GM12878 (cell line): Measurements from ENCODE around the gene TBC1D10A. TPM values are rescaled to one million over a fixed set of nuclear protein-coding genes. Genes with fewer than 3 reads are reported as not detected.

ENCODE experiments used
- ATAC-seq: fragments of 200-7000 bp; cut with Tn5 transposase; 3 replicates; pipeline ENCODE4 v1.9.1; 2020; ENCODE audit warnings: mild to moderate bottlenecking, moderate library complexity
- BruUV-seq: library from RNA; stranded (reverse); fragments of 400-500 nt; replicated peaks from 2 replicates; lab custom pipeline; 2021; lab: Mats Ljungman, UMichigan
- CTCF ChIA-PET: fragments of 300-600 bp; sonication (Branson Sonifier 250); formaldehyde crosslinking; extraction: SDS; loops from one replicate; lab custom pipeline; 2021; ENCODE audit warnings: inconsistent platforms; lab: Yijun Ruan, JAX
- POLR2A ChIA-PET: fragments of 350-600 bp; formaldehyde crosslinking; extraction: SDS; loops from one replicate; lab custom pipeline; 2021; ENCODE audit warnings: inconsistent platforms; lab: Charles Lee
- RAD21 ChIA-PET: fragments of 300-600 bp; sonication (Branson Sonifier 250); formaldehyde crosslinking; loops from one replicate; lab custom pipeline; 2023; ENCODE audit warnings: antibody characterized with exemption; ENCODE audit not compliant: unreplicated experiment; lab: Charles Lee
- SMC1A ChIA-PET: fragments of 300-600 bp; sonication (Branson Sonifier 250); formaldehyde crosslinking; loops from one replicate; lab custom pipeline; 2023; ENCODE audit not compliant: unreplicated experiment, uncharacterized antibody; lab: Charles Lee
- DNase-seq: peaks from one replicate; pipeline ENCODE4 v3.0.0-alpha.2; 2011; ENCODE audit warnings: low read depth, low spot score
- FAIRE-seq: peaks from 3 replicates; lab custom pipeline; 2011; peaks lifted over from hg19 to GRCh38; lab: Jason Lieb, UNC
- H2AFZ ChIP-seq: 2 replicates; pipeline ENCODE4 v1.6.0; 2011; ENCODE audit warnings: low read depth, low read length, control low read depth; ENCODE audit not compliant: control insufficient read depth
- H3K27ac ChIP-seq: 2 replicates; pipeline ENCODE4 v1.5.1; 2011; ENCODE audit warnings: control low read depth; ENCODE audit not compliant: control insufficient read depth, insufficient read depth
- H3K27me3 ChIP-seq, 2 experiments: replicated peaks in 1 of 2; 2 replicates each; pipeline versions ENCODE4 v1.6.0 to v1.6.1; 2011; ENCODE audit warnings: low read length in 1 of 2; ENCODE audit not compliant: control insufficient read depth in 2 of 2, insufficient read depth in 2 of 2
- H3K36me3 ChIP-seq, 2 experiments: 2 replicates each; pipeline ENCODE4 v1.5.1; 2011; ENCODE audit warnings: low read length in 1 of 2; ENCODE audit not compliant: control insufficient read depth in 2 of 2, insufficient read depth in 2 of 2
- H3K4me1 ChIP-seq: 2 replicates; pipeline ENCODE4 v1.6.1; 2011; ENCODE audit warnings: mild to moderate bottlenecking, low read length, moderate library complexity, mixed read lengths; ENCODE audit not compliant: control insufficient read depth, insufficient read depth
- H3K4me2 ChIP-seq: 2 replicates; pipeline ENCODE4 v1.6.0; 2011; ENCODE audit warnings: control low read depth; ENCODE audit not compliant: control insufficient read depth, insufficient read depth
- H3K4me3 ChIP-seq: fragments of 200-600 bp; sonication (generic); 2 replicates; pipeline ENCODE4 v1.5.1; 2016
- H3K79me2 ChIP-seq: 2 replicates; pipeline ENCODE4 v1.6.0; 2011; ENCODE audit warnings: low read length; ENCODE audit not compliant: control insufficient read depth, insufficient read depth
- H3K9ac ChIP-seq: 2 replicates; pipeline ENCODE4 v1.8.0; 2011; ENCODE audit warnings: low read length, control low read depth, mixed read lengths; ENCODE audit not compliant: control insufficient read depth, insufficient read depth
- H3K9me3 ChIP-seq: replicated peaks from 3 replicates; pipeline ENCODE4 v1.5.1; 2011; ENCODE audit warnings: mild to moderate bottlenecking, low read length; ENCODE audit not compliant: control insufficient read depth, insufficient read depth
- H4K20me1 ChIP-seq: 2 replicates; pipeline ENCODE4 v1.6.0; 2011; ENCODE audit not compliant: control insufficient read depth, insufficient read depth
- CHD2 ChIP-seq: IDR thresholded peaks from 2 replicates; pipeline ENCODE4 v1.6.1; 2011; ENCODE audit warnings: low read depth, low read length, improper control_type of control experiment, borderline replicate concordance
- E2F8 ChIP-seq: fragments of 450-650 bp; IDR thresholded peaks from 2 replicates; pipeline ENCODE4 v1.6.1; 2018; ENCODE audit warnings: mild to moderate bottlenecking, low read depth, moderate library complexity; ENCODE audit not compliant: partially characterized antibody
- LARP7 ChIP-seq: fragments of 450-650 bp; IDR thresholded peaks from 2 replicates; pipeline ENCODE4 v1.6.1; 2017; ENCODE audit warnings: mild to moderate bottlenecking
- STAT1 ChIP-seq: fragments of 450-650 bp; conservative IDR thresholded peaks from 2 replicates; pipeline ENCODE4 v1.6.1; 2014; ENCODE audit warnings: antibody characterized with exemption, mild to moderate bottlenecking
- WRNIP1 ChIP-seq: IDR thresholded peaks from 2 replicates; pipeline ENCODE4 v1.6.1; 2011; ENCODE audit warnings: low read depth, low read length, improper control_type of control experiment, borderline replicate concordance
- ZNF24 ChIP-seq: fragments of 450-650 bp; IDR thresholded peaks from 2 replicates; pipeline ENCODE4 v1.6.1; 2017; ENCODE audit warnings: antibody characterized with exemption, mild to moderate bottlenecking
- ZSCAN29 ChIP-seq: fragments of 450-650 bp; IDR thresholded peaks from 2 replicates; pipeline ENCODE4 v1.6.1; 2017; ENCODE audit warnings: mild to moderate bottlenecking, moderate library complexity
- WGBS: methylation state at CpG from one replicate; pipeline ENCODE4 v1.1.6; 2016; ENCODE audit warnings: low lambda C conversion rate; ENCODE audit not compliant: insufficient replicate concordance, insufficient coverage; ENCODE audit errors: missing lambda C conversion rate; 5-methylcytosine and 5-hydroxymethylcytosine counted together
- in situ Hi-C: fragments of 300-500 bp; cut with MboI; formaldehyde crosslinking; loops from 9 replicates; pipeline ENCODE4 v1.14.3; 2018; ENCODE audit warnings: mixed read lengths
- intact Hi-C: fragments of 100-400 bp; cut with micrococcal nuclease; formaldehyde crosslinking; loops from one replicate; pipeline ENCODE4 v1.14.2; 2022; ENCODE audit not compliant: unreplicated experiment
- polyA plus RNA-seq, 11 experiments: library from polyadenylated mRNA; depleted of rRNA in 4 of 11; unstranded in 6 of 11; stranded (reverse) in 5 of 11; fragments of >200 nt; fragmentation: Nextera tagmentation in 4 of 11; fragmentation: Illumina TruSeq in 1 of 11; extraction: Ambion mirVana in 4 of 11; extraction: Trizol in 1 of 11; gene quantifications; 1 replicate in 1 of 11; 2 replicates in 10 of 11; pipeline versions ENCODE4 v1.2.1 to v1.2.3, GENCODE V29; 2011 to 2016; ENCODE audit warnings: inconsistent platforms in 2 of 11, missing spikeins in 2 of 11, low read depth in 1 of 11
- total RNA-seq, 4 experiments: library from RNA; depleted of rRNA in 3 of 4; stranded (reverse); fragments of >200 nt in 3 of 4; fragmentation: Illumina TruSeq in 1 of 4; extraction: Trizol in 1 of 4; gene quantifications; 2 replicates each; pipeline versions ENCODE4 v1.2.1 to v1.2.3, GENCODE V29; 2013 to 2021
- TF ChIP-seq, protein P1 (sequence below): fragments of 450-650 bp; IDR thresholded peaks from 2 replicates; pipeline ENCODE4 v1.6.1; 2017; ENCODE audit warnings: mild to moderate bottlenecking, moderate library complexity

The TBC1D10A gene
- total and polyA plus RNA-seq, 10 of the 15 experiments (the other 5 are each of a cell fraction or from before 2014, with no cell fraction given), result 0.27 to 25.7 (median 15.3) TPM

GRCh38 chr22:30371321-30371720 lies 44.6 kb upstream of the TBC1D10A start:
- FAIRE-seq (no peak), DNase-seq (no peak)
- ChIA-PET RAD21 (no interaction called here), SMC1A (no interaction called here)
- Histone ChIP-seq H3K9ac (no peak overlapping the region), H2AFZ (no peak overlapping the region)
- no TSS peak for BruUV-seq
- TF ChIP-seq ZNF24 (no peak), WRNIP1 (no peak), E2F8 (no peak), ZSCAN29 (no peak)
- TF ChIP-seq, all 136 proteins: peak for 0
- H4K20me1 ChIP-seq, result no peaks in the 10 kb centered on the region
- no peaks in the 10 kb centered on the region for H3K27me3 ChIP-seq
- in situ Hi-C loops, result no loop called here
- no peak overlapping the region for H3K4me3 ChIP-seq
- ChIA-PET POLR2A (no interaction called here), CTCF (interaction anchor here (0.6 kb wide), 1 partner anchor 30 kb away, joined by 3 read pairs; no protein-coding TSS in a partner anchor)
- H3K9me3 ChIP-seq, result no peaks in the 10 kb centered on the region
- H3K36me3 ChIP-seq, result no peaks in the 10 kb centered on the region
- H3K79me2 ChIP-seq, result no peaks in the 10 kb centered on the region
- no peaks in the 10 kb centered on the region for H3K4me1 ChIP-seq
- no peak for ATAC-seq
- H3K27ac ChIP-seq, result no peak overlapping the region
- WGBS, result 77% methylated on average over 9 of the region's 9 CpGs
- intact Hi-C loops, result no loop called here
- no peak overlapping the region for H3K4me2 ChIP-seq

- RAD21 ChIA-PET, result no interaction called here
- Histone ChIP-seq H3K4me2 (no peak overlapping the region), H3K9me3 (no peaks in the 10 kb centered on the region), H3K36me3 (no peaks in the 10 kb centered on the region), H3K79me2 (no peaks in the 10 kb centered on the region), H3K27me3 (no peaks in the 10 kb centered on the region), H3K4me1 (no peaks in the 10 kb centered on the region), H3K27ac (no peak overlapping the region), H2AFZ (no peak overlapping the region), H4K20me1 (no peaks in the 10 kb centered on the region), H3K4me3 (no peak overlapping the region), H3K9ac (no peak overlapping the region)
- ATAC-seq, result no peak
- DNase-seq, result no peak
- SMC1A ChIA-PET, result no interaction called here
- BruUV-seq, result no TSS peak
- POLR2A ChIA-PET, result no interaction called here
- FAIRE-seq, result no peak
- WGBS, result 65% methylated on average over 19 of the region's 19 CpGs
- CTCF ChIA-PET, result no interaction called here
- in situ Hi-C loops, result no loop called here
- intact Hi-C loops, result no loop called here
- no peak for TF ChIP-seq LARP7
- TF ChIP-seq STAT1, result no peak
- TF ChIP-seq, protein P1, sequence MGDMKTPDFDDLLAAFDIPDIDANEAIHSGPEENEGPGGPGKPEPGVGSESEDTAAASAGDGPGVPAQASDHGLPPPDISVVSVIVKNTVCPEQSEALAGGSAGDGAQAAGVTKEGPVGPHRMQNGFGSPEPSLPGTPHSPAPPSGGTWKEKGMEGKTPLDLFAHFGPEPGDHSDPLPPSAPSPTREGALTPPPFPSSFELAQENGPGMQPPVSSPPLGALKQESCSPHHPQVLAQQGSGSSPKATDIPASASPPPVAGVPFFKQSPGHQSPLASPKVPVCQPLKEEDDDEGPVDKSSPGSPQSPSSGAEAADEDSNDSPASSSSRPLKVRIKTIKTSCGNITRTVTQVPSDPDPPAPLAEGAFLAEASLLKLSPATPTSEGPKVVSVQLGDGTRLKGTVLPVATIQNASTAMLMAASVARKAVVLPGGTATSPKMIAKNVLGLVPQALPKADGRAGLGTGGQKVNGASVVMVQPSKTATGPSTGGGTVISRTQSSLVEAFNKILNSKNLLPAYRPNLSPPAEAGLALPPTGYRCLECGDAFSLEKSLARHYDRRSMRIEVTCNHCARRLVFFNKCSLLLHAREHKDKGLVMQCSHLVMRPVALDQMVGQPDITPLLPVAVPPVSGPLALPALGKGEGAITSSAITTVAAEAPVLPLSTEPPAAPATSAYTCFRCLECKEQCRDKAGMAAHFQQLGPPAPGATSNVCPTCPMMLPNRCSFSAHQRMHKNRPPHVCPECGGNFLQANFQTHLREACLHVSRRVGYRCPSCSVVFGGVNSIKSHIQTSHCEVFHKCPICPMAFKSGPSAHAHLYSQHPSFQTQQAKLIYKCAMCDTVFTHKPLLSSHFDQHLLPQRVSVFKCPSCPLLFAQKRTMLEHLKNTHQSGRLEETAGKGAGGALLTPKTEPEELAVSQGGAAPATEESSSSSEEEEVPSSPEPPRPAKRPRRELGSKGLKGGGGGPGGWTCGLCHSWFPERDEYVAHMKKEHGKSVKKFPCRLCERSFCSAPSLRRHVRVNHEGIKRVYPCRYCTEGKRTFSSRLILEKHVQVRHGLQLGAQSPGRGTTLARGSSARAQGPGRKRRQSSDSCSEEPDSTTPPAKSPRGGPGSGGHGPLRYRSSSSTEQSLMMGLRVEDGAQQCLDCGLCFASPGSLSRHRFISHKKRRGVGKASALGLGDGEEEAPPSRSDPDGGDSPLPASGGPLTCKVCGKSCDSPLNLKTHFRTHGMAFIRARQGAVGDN, result no peak
- no peak for TF ChIP-seq CHD2
- TF ChIP-seq ZSCAN29, result no peak
Measured at GRCh38 chr22:30370641-30371230, 44.0 kb upstream of the TBC1D10A start.
